Measurements from ENCODE around the gene ADAMTS8.

- TF ChIP-seq CTCF (IDR thresholded peaks at IDR 0.05) (no peak), POLR2A (IDR thresholded peaks at IDR 0.05) (no peak)
These were observed 9.7 kb downstream of the ADAMTS8 start for GRCh38 chr11:130418756-130419155.
